AG08396 (cell line): ENCODE results near the gene NR5A2.

ENCODE experiments used
- DNase-seq: peaks from one replicate; pipeline ENCODE4 v3.0.0; 2012; ENCODE audit warnings: low spot score, mixed read lengths

NR5A2 gene

GRCh38 chr1:200035956-200036618 lies 8.6 kb downstream of the NR5A2 start:
- no peak for DNase-seq

- DNase-seq = no peak
Measured at GRCh38 chr1:200036619-200037270, 9.2 kb downstream of the NR5A2 start.

GRCh38 chr1:200037501-200037900 lies 10.0 kb downstream of the NR5A2 start:
- no peak for DNase-seq

GRCh38 chr1:200037904-200038303 lies 10.4 kb downstream of the NR5A2 start:
- no peak for DNase-seq

GRCh38 chr1:200038325-200038980 lies 10.9 kb downstream of the NR5A2 start:
- no peak for DNase-seq

- peak; percentile 57 for DNase-seq
Measured at GRCh38 chr1:200038981-200039848, 11.7 kb downstream of the NR5A2 start.

GRCh38 chr1:200039849-200040474 lies 12.5 kb downstream of the NR5A2 start:
- DNase-seq = no peak

- DNase-seq = no peak
Measured at GRCh38 chr1:200040481-200041138, 13.1 kb downstream of the NR5A2 start.

- no peak for DNase-seq
Measured at GRCh38 chr1:200041337-200042118, 14.0 kb downstream of the NR5A2 start.

GRCh38 chr1:200042119-200042551 lies 14.6 kb downstream of the NR5A2 start:
- DNase-seq = no peak

- DNase-seq = no peak
Measured at GRCh38 chr1:200042552-200043335, 15.2 kb downstream of the NR5A2 start.

- DNase-seq = no peak
Measured at GRCh38 chr1:200043336-200043668, 15.8 kb downstream of the NR5A2 start.

- no peak for DNase-seq
Measured at GRCh38 chr1:200046115-200046514, 18.6 kb downstream of the NR5A2 start.

- DNase-seq = no peak
Measured at GRCh38 chr1:200048244-200048643, 20.7 kb downstream of the NR5A2 start.

- no peak for DNase-seq
Measured at GRCh38 chr1:200049810-200050209, 22.3 kb downstream of the NR5A2 start.

- no peak for DNase-seq
Measured at GRCh38 chr1:200051620-200052019, 24.1 kb downstream of the NR5A2 start.

GRCh38 chr1:200053091-200053490 lies 25.6 kb downstream of the NR5A2 start:
- DNase-seq = no peak

- no peak for DNase-seq
Measured at GRCh38 chr1:200053646-200054045, 26.1 kb downstream of the NR5A2 start.

GRCh38 chr1:200058341-200058740 lies 30.8 kb downstream of the NR5A2 start:
- DNase-seq = no peak

GRCh38 chr1:200062143-200062542 lies 34.6 kb downstream of the NR5A2 start:
- DNase-seq = no peak
